Measurements from ENCODE around the gene RAB26.
"Not testable (repeated sequence)": the region's sequence is repeated elsewhere in the genome, so short reads cannot be mapped to it uniquely, and the experiment has no call there.

The RAB26 gene, protein sequence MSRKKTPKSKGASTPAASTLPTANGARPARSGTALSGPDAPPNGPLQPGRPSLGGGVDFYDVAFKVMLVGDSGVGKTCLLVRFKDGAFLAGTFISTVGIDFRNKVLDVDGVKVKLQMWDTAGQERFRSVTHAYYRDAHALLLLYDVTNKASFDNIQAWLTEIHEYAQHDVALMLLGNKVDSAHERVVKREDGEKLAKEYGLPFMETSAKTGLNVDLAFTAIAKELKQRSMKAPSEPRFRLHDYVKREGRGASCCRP

DNA sequence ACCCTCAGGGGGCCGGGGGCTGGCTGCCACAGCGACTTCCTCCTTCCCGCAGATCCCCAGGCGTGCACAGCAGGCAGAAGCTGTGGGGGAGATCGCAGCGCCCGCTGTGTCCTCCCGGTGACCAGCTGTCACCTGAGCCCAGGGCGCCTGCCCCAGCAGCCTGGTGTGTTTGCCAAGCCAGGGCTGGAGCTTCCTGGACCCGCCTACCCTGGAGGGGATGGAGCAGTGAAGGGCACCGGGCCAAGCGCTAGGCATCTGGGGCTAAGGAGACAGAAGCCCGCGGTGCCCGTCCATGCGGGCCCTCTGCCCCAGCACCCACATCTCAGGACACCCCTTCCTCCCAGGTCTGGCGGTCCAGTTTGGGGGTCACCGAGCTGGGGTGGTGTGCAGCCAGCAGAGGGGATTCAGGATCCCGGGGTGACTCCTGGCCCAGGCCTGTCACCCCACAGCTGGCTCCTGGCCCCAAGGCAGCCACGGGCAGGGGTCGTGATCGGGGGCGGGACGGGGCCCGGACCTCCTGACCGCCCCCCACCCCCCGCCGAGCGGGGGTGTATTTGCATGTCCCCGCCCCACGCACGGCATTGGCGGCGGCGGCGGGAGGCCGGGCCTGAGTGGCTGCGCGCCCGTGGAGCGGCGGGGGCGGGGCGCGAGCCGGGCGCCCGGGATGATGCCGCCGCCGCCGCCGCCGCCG lies at the start of gene RAB26:
RAB26 (plus strand) TSS at position 645 of the 691 bp plus-strand sequence. CDS start 159 bp downstream, outside the sequence.
- Mint-ChIP-seq H3K4me3 (peak within 1 kb of the TSS; percentile 44), H3K4me1 (ENCODE audit: low read depth) (peaks cover 16% of the 10 kb centered on the region), H3K36me3 (peaks cover 2% of the 10 kb centered on the region), H3K9me3 (ENCODE audit: low read depth) (no peaks in the 10 kb centered on the region), H3K27me3 (no peaks in the 10 kb centered on the region), H3K27ac (no peak within 1 kb of the TSS)

DNA sequence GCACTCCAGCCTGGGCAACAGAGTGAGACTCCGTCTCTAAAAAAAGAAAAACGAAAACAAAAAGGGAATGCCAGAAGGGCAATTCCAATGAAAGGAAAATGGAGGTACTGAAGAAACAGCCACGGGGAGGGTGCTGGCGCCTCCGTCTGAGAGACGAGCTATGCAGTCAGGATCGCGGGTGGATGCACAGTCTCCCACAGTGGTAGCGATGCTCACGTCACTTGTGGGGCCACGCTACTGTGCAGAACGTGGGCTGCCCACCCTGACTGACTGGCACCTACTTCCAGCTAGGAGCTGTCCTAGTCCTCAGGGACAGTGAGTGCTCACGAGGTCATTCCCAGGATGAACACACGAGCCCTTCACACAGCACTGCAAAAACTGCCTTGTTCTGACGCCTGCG lies 46.8 kb upstream of the RAB26 start:
- not testable (repeated sequence) for H3K9me3 Mint-ChIP-seq (ENCODE audit: low read depth); H3K4me1 Mint-ChIP-seq (ENCODE audit: low read depth); H3K4me3 Mint-ChIP-seq; H3K27ac Mint-ChIP-seq; H3K36me3 Mint-ChIP-seq; H3K27me3 Mint-ChIP-seq

DNA sequence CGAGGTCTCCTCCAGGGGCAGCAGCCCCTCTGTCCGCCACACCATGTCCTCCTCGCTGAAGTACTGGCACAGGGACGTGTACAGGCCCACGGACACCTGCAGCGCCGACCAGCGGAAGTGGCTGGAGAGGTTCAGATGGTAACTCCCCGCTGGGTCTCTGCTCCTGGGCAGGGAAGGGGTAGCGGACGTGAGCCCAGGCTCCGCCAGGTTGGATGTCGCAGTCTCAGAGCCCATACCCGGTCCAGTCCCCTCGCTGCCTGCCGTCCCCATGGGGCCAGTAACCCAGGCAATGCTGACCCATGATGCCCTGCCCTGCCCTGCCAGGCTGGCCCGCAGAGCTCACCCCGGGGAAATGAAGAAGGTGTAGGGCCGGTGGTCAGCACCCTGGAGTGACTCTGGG lies 46.0 kb upstream of the RAB26 start:
- Mint-ChIP-seq H3K27ac (no peak overlapping the region), H3K36me3 (peaks cover under 1% of the 10 kb centered on the region), H3K27me3 (no peaks in the 10 kb centered on the region)

DNA sequence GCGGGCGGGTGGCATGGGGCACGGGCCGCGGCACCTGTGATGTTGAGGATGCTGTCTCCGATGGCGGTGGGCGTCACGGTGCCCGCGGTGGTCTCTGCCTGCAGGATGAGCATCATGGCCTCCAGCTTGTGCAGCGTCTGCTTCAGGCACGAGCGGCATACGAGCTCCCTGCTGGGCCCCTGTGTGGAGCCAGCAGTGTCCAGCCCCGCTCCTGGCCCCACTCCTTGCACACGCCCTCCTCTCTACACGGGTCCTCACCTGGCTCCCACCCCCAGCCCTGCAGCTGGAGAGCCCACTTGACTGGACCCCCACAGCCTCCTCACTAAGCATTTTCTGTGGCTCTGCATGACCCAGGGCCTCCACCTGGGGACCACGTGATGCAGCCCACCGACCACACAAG lies 44.0 kb upstream of the RAB26 start:
- H3K27me3 Mint-ChIP-seq; H3K36me3 Mint-ChIP-seq; H3K4me1 Mint-ChIP-seq (ENCODE audit: low read depth); H3K9me3 Mint-ChIP-seq (ENCODE audit: low read depth); H3K27ac Mint-ChIP-seq; H3K4me3 Mint-ChIP-seq: not testable (repeated sequence)

More for the DNA sequence above, 46.0 kb upstream of the RAB26 start:
- Mint-ChIP-seq H3K9me3 (ENCODE audit: low read depth) (no peaks in the 10 kb centered on the region), H3K4me3 (no peak overlapping the region), H3K4me1 (ENCODE audit: low read depth) (no peaks in the 10 kb centered on the region)

DNA sequence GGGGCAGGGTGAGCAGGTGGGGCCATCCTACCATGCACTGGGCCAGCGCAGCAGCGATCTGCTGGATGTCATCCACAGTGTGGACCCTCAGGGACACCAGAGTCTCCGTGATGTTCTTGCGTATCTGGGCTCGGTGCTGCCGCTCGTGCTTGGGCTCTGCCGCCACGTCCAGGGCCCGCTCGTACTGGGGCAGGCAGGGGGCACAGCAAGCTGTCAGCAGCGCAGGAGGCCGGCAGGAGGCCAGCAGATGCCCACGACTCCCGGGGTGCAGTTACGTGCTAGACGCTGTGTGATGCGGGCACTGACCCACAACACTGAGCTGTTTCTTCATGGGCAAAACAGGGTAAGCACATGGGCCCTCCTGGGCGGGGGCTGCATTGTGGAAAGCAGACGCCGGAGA lies 43.1 kb upstream of the RAB26 start:
- not testable (repeated sequence) for H3K27me3 Mint-ChIP-seq; H3K9me3 Mint-ChIP-seq (ENCODE audit: low read depth); H3K4me1 Mint-ChIP-seq (ENCODE audit: low read depth); H3K36me3 Mint-ChIP-seq; H3K27ac Mint-ChIP-seq; H3K4me3 Mint-ChIP-seq

DNA sequence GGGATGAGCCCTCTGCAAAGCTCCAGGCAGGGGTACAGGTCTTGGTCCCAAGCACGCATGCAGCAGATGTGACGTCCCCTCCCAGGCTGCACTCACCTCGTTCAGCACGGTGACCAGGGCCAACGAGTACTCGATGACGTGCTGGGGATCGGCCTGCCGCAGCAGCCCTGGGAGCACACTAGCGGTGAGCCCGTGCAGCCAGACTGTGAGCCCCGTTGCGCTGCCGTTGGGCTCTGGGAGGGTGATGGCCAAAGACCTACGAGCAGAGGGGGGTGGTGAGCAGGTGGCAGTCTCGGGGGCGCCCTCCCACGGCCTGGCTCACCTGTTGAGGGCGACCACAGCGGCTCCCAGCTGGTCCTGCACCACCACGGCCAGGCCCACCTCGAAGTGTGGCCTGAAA lies 42.7 kb upstream of the RAB26 start:
- not testable (repeated sequence) for H3K36me3 Mint-ChIP-seq; H3K9me3 Mint-ChIP-seq (ENCODE audit: low read depth); H3K27ac Mint-ChIP-seq; H3K4me3 Mint-ChIP-seq; H3K27me3 Mint-ChIP-seq; H3K4me1 Mint-ChIP-seq (ENCODE audit: low read depth)

DNA sequence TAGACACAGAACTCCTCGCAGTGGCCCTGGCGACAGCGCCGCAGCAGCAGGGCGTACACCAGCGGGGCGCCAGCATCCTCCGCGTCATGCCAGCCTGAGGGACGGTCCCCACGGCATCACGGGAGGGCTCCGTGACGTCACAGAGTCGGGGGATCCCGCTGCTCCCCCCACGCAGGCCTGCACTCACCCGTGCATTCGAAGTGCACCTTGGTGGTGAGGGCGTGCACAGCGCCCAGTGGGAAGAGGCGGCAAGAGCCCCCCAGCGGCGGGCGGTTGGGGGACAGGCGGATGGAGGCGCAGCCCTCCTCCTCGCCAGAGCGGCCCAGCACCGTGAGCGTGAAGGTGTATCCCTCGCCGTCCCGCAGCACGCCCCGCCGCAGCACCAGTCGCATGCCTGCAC lies 42.2 kb upstream of the RAB26 start:
- H3K4me3 Mint-ChIP-seq; H3K27me3 Mint-ChIP-seq; H3K27ac Mint-ChIP-seq; H3K36me3 Mint-ChIP-seq; H3K9me3 Mint-ChIP-seq (ENCODE audit: low read depth); H3K4me1 Mint-ChIP-seq (ENCODE audit: low read depth): not testable (repeated sequence)

DNA sequence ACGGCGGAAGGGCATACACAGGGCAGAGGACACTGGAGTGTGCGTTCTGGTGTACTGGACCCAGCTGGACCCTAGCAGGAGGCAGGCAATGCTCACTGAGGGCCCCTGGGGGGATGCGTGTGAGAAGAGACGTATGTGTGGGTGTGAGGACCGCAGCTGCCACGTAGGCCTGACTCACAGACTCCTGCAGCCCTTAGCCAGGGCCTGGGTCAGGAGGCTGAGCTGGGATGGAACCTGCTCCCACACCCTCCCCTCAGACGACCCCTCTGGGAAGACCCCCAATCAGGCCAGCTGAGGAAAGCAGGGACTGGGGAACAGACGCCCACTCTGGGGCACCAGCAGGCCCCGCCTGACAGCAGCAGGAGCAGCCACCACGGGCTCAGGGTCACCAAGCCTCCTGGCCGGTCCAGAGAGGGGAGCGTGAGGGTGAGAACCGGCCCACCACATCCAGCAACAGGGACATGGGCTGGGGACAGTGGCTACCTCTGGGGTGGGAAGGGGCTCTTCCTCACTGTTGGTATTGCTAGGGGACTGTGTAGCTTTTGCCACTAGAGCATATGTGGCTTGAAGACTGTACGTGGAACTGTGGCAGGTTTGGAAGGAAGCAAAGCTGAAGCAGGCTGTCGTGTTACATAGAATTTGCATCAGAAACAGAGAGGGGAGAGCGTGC lies 41.2 kb upstream of the RAB26 start:
- not testable (repeated sequence) for H3K9me3 Mint-ChIP-seq (ENCODE audit: low read depth); H3K4me1 Mint-ChIP-seq (ENCODE audit: low read depth); H3K27me3 Mint-ChIP-seq; H3K27ac Mint-ChIP-seq; H3K4me3 Mint-ChIP-seq; H3K36me3 Mint-ChIP-seq

DNA sequence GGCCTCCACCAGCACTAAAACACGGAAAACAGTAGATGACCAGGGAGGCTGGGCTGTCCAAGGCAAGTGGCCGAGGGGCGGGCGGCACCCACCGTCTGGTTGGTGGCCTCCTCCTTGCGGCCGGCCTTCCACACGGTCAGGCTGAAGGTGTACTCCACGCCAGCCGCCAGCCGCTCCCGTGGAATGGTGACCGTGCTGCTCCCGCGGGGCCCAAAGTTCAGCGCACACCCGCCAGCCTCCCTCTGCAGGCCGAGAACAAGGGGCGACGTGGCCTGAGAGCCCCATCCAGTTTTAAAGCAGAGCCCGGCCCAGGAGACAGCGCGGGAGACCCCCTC lies 40.7 kb upstream of the RAB26 start:
- H3K27me3 Mint-ChIP-seq; H3K4me3 Mint-ChIP-seq; H3K36me3 Mint-ChIP-seq; H3K9me3 Mint-ChIP-seq (ENCODE audit: low read depth); H3K27ac Mint-ChIP-seq; H3K4me1 Mint-ChIP-seq (ENCODE audit: low read depth): not testable (repeated sequence)

DNA sequence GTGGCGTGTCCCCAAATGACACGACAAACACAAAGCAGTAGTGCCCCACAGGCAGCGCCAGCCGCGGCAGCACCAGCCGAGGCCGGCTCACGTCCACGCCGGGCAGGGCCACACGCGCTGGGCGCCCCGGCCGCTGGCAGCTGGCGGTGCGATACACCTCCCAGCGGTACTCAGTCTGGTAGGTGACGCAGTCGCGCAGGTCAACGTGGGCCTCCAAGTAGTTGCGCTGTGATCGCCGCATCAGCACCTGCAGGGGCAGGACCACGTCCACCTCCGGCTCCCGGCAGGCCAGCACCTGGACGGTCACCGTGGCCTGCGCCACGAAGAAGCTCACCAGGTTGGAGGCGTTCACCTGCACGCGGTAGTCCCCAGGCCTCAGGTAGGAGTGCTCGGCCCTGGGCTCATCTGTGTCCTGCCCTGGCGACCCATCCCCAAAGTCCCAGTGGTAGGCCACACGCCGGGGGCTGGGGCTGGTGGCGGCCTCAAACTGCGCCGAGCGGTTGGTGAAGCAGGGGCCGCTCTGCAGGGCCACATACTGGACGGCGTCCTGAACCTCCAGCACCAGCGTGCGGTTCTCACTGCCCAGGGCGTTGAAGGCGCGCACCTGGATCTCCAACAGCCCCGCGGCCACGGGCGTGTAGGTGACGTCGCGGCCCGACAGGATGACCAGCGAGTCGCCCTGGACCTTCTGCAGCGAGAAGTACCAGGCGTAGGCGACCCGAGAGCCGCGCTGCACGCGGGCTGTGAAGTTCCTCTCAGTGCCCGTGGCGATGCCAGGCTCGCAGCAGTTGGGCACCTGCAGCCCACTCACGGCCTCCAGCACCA lies 39.8 kb upstream of the RAB26 start:
- not testable (repeated sequence) for H3K4me3 Mint-ChIP-seq; H3K9me3 Mint-ChIP-seq (ENCODE audit: low read depth); H3K27me3 Mint-ChIP-seq; H3K36me3 Mint-ChIP-seq; H3K27ac Mint-ChIP-seq; H3K4me1 Mint-ChIP-seq (ENCODE audit: low read depth)

DNA sequence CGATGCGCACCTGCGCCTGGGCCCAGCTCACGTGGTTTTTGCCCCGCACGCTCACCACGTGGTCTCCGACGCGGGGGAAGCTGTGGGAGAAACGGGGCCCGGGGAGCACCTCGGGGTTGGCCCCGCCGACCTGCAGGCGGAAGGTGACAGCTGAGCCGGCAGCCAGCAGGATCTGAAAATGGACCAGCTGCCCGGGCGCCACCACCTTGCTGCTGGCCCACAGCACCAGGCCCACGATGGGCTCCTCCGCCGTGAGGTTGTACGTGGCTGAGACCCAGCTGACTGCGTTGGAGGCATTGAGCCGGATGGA lies 39.2 kb upstream of the RAB26 start:
- not testable (repeated sequence) for H3K4me3 Mint-ChIP-seq; H3K27ac Mint-ChIP-seq; H3K9me3 Mint-ChIP-seq (ENCODE audit: low read depth); H3K27me3 Mint-ChIP-seq; H3K4me1 Mint-ChIP-seq (ENCODE audit: low read depth); H3K36me3 Mint-ChIP-seq

DNA sequence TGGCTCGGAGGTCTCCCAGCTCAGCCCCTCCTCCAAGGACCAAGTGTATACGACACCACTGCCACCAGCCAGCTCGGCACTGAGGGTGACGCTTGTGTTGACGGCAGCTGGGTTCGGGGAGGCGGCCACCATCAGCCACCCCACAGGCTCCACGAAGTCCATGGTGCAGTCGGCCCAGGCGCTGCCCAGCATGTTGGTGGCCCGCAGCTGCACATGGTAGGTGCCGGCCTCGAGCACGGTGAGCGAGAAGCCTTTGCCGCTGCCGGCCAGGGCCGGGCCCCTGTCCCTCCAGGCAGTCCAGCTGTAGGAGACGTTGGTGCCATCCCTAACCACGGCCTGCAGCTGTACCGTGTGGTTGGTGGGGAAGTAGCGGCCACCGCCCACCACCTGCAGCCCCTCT lies 38.6 kb upstream of the RAB26 start:
- H3K4me3 Mint-ChIP-seq; H3K4me1 Mint-ChIP-seq (ENCODE audit: low read depth); H3K27ac Mint-ChIP-seq; H3K36me3 Mint-ChIP-seq; H3K9me3 Mint-ChIP-seq (ENCODE audit: low read depth); H3K27me3 Mint-ChIP-seq: not testable (repeated sequence)

DNA sequence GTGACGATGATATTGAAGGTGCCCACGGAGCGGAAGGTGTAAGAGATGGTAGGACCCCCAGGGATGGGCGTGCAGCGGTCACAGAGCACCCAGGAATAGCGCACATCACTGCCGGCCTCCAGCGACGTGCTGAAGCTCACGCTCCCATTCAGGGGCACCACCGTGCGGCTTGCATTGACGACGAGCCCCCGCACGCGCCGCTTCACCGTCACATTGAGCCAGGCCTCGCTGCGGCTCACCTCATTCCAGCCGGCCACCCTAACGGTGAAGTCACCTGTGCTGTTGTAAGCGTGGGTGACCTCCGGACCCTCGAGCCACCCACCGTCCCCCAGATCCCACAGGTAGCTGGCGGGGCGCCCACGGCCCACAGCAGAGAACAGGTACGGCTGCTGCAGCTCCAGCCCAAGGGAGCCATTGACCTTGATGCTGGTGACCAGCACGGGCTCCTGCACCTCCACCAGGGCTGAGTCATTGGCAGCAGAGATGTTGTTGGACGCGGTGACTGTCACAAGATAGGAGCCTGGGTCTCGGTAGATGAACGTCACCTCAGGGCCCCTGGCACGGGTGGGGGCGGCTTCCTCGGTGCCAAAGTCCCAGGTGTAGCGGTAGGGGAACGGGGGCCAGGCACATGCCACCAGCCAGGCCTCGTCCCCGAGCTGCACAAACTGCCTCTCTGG lies 38.0 kb upstream of the RAB26 start:
- not testable (repeated sequence) for H3K27me3 Mint-ChIP-seq; H3K9me3 Mint-ChIP-seq (ENCODE audit: low read depth); H3K36me3 Mint-ChIP-seq; H3K4me3 Mint-ChIP-seq; H3K4me1 Mint-ChIP-seq (ENCODE audit: low read depth); H3K27ac Mint-ChIP-seq

DNA sequence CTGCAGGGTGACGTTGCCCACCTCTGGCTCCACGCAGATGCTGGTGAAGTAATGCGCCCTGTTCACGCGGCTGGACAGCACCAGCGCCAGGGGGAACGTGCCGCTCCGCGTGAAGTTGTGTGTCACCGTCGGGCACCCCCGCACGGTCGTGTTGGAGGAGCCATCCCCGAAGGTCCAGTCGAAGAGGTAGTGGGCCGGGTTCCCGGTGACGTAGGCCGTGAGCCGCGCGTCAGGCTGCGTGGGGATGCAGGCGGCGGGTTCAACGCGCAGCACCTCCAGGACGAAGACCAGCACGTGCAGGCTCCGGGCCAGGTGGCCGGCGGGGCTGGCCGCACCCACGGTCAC lies 37.4 kb upstream of the RAB26 start:
- H3K4me1 Mint-ChIP-seq (ENCODE audit: low read depth); H3K36me3 Mint-ChIP-seq; H3K4me3 Mint-ChIP-seq; H3K27me3 Mint-ChIP-seq; H3K9me3 Mint-ChIP-seq (ENCODE audit: low read depth); H3K27ac Mint-ChIP-seq: not testable (repeated sequence)

Data from activated naive CD8-positive, alpha-beta T cell (primary cell).